ENCODE measurements around the gene GIPC1.

Gene GIPC1

GRCh38 chr19:14434543-14435319 is 61.2 kb downstream of the GIPC1 start:
- DNase-seq (ENCODE audit: low spot score) = no peak

- no peak for DNase-seq (ENCODE audit: low spot score)
These were observed 62.1 kb downstream of the GIPC1 start for GRCh38 chr19:14433554-14434501.

- DNase-seq (ENCODE audit: low spot score) = no peak
These were observed 63.0 kb downstream of the GIPC1 start, which contains the start of gene PKN1 for GRCh38 chr19:14432791-14433553. Gene PKN1, plus strand, starts transcription at chr19:14433306. Its CDS starts 216 bp downstream, at chr19:14433522.

- DNase-seq (ENCODE audit: low spot score) = no peak
These were observed 65.2 kb downstream of the GIPC1 start for GRCh38 chr19:14430712-14431111.

GRCh38 chr19:14428882-14429416 is 67.0 kb downstream of the GIPC1 start:
- no peak for DNase-seq (ENCODE audit: low spot score)
